NCI-H146 (cell line): ENCODE data around the gene PDE3B.
"Not testable (repeated sequence)": the region's sequence is repeated elsewhere in the genome, so short reads cannot be mapped to it uniquely, and the experiment has no call there.

ENCODE experiments used
- DNase-seq: peaks from one replicate; lab custom pipeline; 2025; lab: John Stamatoyannopoulos, UW

PDE3B gene

GRCh38 chr11:14812757-14813156, 169.2 kb downstream of the PDE3B start:
- no peak for DNase-seq

- no peak for DNase-seq
Observed at GRCh38 chr11:14813516-14813915, 169.9 kb downstream of the PDE3B start.

GRCh38 chr11:14818779-14819178, 175.2 kb downstream of the PDE3B start:
- DNase-seq, result no peak

GRCh38 chr11:14819596-14819995, 176.0 kb downstream of the PDE3B start:
- DNase-seq, result no peak

GRCh38 chr11:14821031-14821430, 177.4 kb downstream of the PDE3B start:
- DNase-seq, result no peak

GRCh38 chr11:14826600-14826999, 183.0 kb downstream of the PDE3B start:
- DNase-seq, result no peak

GRCh38 chr11:14835496-14836492, 192.2 kb downstream of the PDE3B start:
- no peak for DNase-seq

- DNase-seq, result no peak
Observed at GRCh38 chr11:14842002-14842401, 198.4 kb downstream of the PDE3B start.

- DNase-seq, result no peak
Observed at GRCh38 chr11:14852571-14853177, 209.1 kb downstream of the PDE3B start.

GRCh38 chr11:14854057-14854456, 210.5 kb downstream of the PDE3B start:
- DNase-seq, result no peak

- no peak for DNase-seq
Observed at GRCh38 chr11:14855890-14856289, 212.3 kb downstream of the PDE3B start.

GRCh38 chr11:14857621-14858020, 214.0 kb downstream of the PDE3B start:
- DNase-seq, result no peak

- DNase-seq, result no peak
Observed at GRCh38 chr11:14858404-14858803, 214.8 kb downstream of the PDE3B start.

GRCh38 chr11:14860511-14860910, 216.9 kb downstream of the PDE3B start:
- no peak for DNase-seq

GRCh38 chr11:14861680-14862079, 218.1 kb downstream of the PDE3B start:
- DNase-seq, result no peak

- not testable (repeated sequence) for DNase-seq
Observed at GRCh38 chr11:14863775-14864174, 220.2 kb downstream of the PDE3B start.

GRCh38 chr11:14872032-14872431, 228.4 kb downstream of the PDE3B start:
- no peak for DNase-seq

- DNase-seq, result no peak
Observed at GRCh38 chr11:14873632-14874031, 230.0 kb downstream of the PDE3B start.

GRCh38 chr11:14875163-14875562, 231.6 kb downstream of the PDE3B start:
- no peak for DNase-seq

GRCh38 chr11:14881576-14882193, 238.1 kb downstream of the PDE3B start:
- no peak for DNase-seq

- DNase-seq, result no peak
Observed at GRCh38 chr11:14882196-14882595, 238.6 kb downstream of the PDE3B start.

- DNase-seq, result not testable (repeated sequence)
Observed at GRCh38 chr11:14883683-14884082, 240.1 kb downstream of the PDE3B start.
